ENCODE results near the gene TYW1.
A peak's percentile ranks its signal among the peaks of the same experiment; 100 is the strongest.
"Not testable (repeated sequence)": the region's sequence is repeated elsewhere in the genome, so short reads cannot be mapped to it uniquely, and the experiment has no call there.

Gene TYW1

DNA sequence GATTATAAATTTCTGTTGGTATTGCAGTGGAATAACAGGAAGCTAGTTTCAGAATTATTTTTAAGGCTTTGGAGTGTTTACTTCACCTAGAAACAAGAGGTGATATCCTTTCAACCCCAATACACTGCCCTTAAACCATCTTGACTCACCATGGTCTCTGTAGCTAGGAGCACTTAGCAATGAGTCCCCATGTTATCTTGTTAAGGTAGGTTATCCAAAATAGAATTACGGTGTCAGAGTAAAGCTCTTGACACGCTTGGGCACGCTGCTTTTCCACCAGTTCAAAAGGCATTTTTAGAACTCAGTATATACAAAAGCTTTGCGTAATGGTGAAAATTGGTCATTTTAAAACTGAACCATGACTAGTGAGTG is 46.9 kb downstream of the TYW1 start:
- not testable (repeated sequence) for ATAC-seq, DNase-seq

- DNase-seq (no peak), ATAC-seq (no peak)
Measured at GRCh38 chr7:67045496-67045995, 48.9 kb downstream of the TYW1 start.

- not testable (repeated sequence) for DNase-seq, ATAC-seq
Measured at GRCh38 chr7:67046819-67047218, 50.2 kb downstream of the TYW1 start.

- ATAC-seq, DNase-seq: not testable (repeated sequence)
Measured at GRCh38 chr7:67049908-67050307, 53.3 kb downstream of the TYW1 start.

- ATAC-seq, DNase-seq: not testable (repeated sequence)
Measured at GRCh38 chr7:67052161-67052560, 55.5 kb downstream of the TYW1 start.

DNA sequence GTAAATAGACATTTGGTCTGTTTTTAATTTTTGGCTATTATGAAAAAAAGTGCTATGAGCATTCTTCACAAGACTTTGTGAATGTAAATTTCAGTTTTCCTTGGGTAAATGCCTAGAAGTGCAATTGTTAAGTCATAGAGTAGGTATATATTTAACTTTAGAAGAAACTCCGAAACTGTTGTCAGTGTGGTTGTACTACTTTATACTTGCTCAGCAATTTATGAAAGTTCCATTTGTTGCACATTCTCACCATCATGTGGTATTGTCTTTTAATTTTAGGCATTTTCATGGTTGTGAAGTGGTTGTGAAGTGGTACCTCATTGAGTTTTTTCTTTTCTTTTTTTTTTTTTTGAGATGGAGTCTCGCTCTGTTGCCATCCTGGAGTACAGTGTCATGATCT is 60.0 kb downstream of the TYW1 start:
- DNase-seq (no peak), ATAC-seq (no peak)

DNA sequence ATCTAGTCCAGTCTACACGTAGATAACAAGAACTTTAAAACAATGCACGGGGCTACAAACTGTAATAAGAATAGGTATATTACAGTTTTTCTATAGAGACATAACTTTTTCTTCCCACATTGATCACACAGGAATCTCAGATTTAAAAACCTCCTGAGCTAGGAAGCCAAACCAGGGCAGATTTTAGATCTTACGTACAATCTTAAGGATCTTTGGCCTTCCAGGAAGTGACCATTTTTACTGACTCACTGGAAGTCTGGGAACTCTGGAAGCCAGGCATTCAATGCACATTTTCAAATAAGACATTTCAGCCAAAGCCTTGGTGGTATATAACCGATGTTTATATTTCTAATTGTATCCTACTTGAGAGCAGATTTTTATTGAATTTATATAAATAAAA is 64.7 kb downstream of the TYW1 start:
- DNase-seq, ATAC-seq: not testable (repeated sequence)

GRCh38 chr7:67062802-67063201 is 66.2 kb downstream of the TYW1 start:
- ATAC-seq, DNase-seq: not testable (repeated sequence)

- DNase-seq, ATAC-seq: not testable (repeated sequence)
Measured at GRCh38 chr7:67066950-67067622, 70.5 kb downstream of the TYW1 start.

- ATAC-seq, DNase-seq: not testable (repeated sequence)
Measured at GRCh38 chr7:67076120-67076519, 79.5 kb downstream of the TYW1 start.

DNA sequence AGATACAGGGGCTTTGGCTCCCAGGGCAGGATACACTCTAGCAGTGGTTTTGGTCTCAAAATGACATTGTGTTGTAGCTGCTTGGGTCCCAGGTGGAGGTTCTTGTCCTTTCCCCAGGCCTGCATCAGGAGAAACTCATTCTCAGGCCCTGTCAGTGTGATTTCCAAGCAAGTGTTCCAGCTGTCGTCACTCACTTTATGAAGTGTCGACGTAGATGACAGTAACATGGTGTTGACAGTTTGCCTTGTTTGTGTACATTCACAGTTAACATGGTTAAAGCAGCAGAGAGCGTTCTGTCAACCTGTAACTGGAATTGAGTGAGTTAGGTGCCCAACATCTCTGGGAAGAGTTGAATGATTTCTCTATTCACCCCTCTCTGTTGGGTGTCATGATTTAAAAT is 86.2 kb downstream of the TYW1 start:
- not testable (repeated sequence) for ATAC-seq, DNase-seq

- not testable (repeated sequence) for ATAC-seq, DNase-seq
Measured at GRCh38 chr7:67089261-67089660, 92.6 kb downstream of the TYW1 start.

DNA sequence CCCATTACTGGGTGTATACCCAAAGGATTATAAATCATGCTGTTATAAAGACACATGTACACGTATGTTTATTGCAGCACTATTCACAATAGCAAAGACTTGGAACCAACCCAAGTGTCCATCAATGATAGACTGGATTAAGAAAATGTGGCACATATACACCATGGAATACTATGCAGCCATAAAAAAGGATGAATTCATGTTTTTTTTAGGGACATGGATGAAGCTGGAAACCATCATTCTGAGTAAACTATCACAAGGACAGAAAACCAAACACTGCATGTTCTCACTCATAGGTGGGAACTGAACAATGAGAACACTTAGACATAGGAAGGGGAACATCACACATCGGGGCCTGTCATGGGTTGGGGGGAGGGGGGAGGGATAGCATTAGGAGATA is 94.4 kb downstream of the TYW1 start:
- not testable (repeated sequence) for ATAC-seq, DNase-seq

- ATAC-seq, DNase-seq: not testable (repeated sequence)
Measured at GRCh38 chr7:67098031-67098430, 101.4 kb downstream of the TYW1 start.

DNA sequence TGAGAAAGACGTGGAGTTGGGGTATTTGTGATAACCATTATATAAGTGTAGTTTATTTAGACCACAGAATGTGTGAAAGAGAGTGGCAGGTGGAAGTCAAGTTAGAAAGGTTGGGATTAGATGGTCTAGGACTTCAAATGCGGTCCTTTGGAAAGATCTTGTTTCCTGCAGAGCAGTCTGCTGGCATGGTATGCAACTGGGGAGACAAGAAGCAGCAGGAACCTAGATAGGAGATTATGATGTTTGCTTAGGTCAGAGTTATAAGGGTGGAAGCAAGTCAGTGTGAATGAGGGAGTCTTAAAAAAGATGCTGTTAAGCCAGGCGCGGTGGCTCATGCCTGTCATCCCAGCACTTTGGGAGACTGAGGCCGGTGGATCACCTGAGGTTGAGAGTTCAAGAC is 102.8 kb downstream of the TYW1 start:
- not testable (repeated sequence) for ATAC-seq, DNase-seq

DNA sequence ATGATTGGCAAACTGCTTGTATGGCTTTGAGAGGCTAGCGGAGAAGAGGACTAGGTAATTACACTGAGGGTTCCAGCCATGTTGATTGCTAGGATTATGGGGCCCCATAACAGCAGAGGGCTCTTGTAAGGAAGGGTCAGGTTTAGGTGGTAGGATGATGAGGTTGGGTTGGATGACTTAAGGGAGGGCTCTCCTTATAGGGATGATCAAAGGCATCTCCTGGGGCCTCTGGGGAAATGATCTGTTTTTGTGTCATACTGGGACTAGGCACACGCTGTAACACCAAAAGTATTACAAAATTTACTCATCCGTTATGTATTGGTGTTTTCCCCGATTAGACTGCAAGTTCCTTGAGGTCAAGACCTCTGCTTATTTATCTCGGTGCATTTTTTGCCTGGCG is 103.4 kb downstream of the TYW1 start:
- not testable (repeated sequence) for DNase-seq
- ATAC-seq = peak; percentile 28

- DNase-seq (no peak), ATAC-seq (no peak)
Measured at GRCh38 chr7:67100956-67101361, 104.3 kb downstream of the TYW1 start.

DNA sequence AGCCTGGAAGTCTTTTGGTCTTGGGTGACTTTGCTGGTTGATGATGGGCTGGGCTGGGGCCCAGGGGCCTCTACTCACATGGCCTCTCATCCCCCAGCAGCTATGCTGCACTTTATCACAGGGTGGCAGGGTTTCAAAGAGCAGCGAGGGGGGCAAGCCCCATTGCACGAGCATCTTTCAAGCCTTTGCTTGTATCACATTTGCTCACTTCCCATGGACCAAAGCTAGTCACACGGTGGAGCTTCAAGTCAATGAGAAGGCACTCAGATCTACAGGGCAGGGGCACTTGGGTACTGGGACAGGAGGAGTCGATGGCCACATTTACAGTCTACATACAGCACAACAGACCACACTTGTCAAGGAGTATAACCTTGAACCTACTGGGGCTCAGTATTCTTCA is 108.3 kb downstream of the TYW1 start:
- DNase-seq (peak; percentile 4), ATAC-seq (peak; percentile 9)

- ATAC-seq (no peak), DNase-seq (no peak)
Measured at GRCh38 chr7:67105377-67105776, 108.7 kb downstream of the TYW1 start.

DNA sequence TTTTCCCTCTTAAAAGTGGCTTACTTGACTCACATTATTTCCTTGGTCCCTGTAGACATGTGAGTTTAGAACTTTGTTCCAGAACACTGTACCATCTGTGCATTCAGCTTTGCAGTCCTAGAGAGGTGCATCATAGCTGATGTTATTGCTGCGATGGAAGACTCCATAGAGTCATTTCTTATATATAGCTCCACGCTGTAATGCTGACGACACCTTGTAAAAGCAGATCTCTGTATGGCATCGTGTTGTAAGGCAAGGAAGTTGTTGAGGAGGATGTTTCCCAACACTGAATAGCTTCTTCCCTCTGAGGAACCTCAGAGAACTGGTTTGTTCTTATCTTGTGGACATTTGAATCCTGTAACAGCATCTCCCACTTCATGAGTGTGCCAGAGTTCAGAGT is 109.6 kb downstream of the TYW1 start:
- not testable (repeated sequence) for DNase-seq, ATAC-seq

DNA sequence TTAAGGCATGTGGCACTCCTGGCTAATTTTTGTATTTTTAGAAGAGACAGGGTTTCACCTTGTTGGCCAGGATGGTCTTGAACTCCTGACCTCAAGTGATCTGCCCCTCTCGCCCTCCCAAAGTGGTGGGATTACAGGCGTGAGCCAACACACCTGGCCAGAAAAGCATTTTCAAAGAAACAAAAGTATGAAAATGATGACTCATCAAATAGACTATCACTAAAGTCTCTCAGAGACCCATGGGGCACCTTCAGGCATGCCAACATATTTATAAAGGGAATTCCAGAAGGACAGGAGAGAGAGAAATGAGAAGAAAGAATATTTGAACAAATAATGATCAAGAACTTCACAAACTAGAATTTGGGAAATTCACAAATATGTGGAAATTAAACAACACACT is 114.7 kb downstream of the TYW1 start:
- DNase-seq, ATAC-seq: not testable (repeated sequence)

GRCh38 chr7:67114483-67115246 is 118.0 kb downstream of the TYW1 start:
- not testable (repeated sequence) for ATAC-seq, DNase-seq

DNA sequence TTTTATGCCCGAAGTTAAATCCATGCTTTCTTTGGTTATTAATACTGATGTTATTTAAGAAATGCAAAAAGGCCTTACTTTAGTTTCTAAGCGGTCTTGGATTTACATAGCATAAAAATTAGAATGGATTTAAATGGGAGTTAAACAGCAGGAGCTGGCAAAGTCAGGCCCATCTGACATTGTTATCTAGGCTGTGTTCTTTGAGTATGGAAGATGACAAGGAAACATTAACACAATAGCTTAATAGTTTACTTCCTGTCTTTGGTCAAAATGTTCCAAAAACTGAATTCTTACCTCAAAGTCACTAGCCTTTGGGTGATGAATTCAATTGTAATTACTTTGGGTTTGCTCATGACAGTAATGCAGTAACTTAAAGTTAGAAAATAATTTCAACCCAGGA is 123.9 kb downstream of the TYW1 start:
- not testable (repeated sequence) for DNase-seq, ATAC-seq
